HL-60 (cell line): ENCODE measurements around the gene SLC19A3.

Source experiments
- TF ChIP-seq, protein P1 (sequence below): IDR thresholded peaks from one replicate; pipeline ENCODE4 v1.5.1; 2011; ENCODE audit warnings: low read length, control low read depth, inconsistent platforms; ENCODE audit not compliant: insufficient read depth
- TF ChIP-seq, protein P2 (sequence below): IDR thresholded peaks from 2 replicates; pipeline ENCODE4 v1.6.1; 2012; ENCODE audit warnings: low read depth; ENCODE audit not compliant: insufficient replicate concordance

DNA sequence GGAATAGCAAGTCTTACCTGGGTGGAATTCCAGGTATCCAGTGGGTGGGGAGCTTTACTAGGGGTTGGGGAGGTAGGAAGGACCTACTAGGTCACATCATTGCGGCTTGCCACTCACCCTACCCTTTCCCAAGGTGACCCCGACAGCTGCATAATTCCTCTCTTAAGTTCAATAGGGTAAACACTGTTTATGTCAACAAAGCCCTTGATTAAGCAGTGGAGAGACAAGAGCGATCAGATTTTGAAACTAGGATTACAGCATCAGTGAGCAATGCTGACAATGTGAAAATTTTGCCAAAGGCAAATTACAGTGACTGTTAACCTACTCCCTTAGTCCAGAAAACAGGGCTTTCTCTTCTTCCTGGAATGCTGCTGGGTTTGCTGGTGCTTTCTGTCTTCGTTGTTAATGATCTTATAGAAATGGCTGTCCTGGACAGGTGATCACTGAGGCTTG is 14.5 kb downstream of the SLC19A3 start:
- TF ChIP-seq, protein P1, sequence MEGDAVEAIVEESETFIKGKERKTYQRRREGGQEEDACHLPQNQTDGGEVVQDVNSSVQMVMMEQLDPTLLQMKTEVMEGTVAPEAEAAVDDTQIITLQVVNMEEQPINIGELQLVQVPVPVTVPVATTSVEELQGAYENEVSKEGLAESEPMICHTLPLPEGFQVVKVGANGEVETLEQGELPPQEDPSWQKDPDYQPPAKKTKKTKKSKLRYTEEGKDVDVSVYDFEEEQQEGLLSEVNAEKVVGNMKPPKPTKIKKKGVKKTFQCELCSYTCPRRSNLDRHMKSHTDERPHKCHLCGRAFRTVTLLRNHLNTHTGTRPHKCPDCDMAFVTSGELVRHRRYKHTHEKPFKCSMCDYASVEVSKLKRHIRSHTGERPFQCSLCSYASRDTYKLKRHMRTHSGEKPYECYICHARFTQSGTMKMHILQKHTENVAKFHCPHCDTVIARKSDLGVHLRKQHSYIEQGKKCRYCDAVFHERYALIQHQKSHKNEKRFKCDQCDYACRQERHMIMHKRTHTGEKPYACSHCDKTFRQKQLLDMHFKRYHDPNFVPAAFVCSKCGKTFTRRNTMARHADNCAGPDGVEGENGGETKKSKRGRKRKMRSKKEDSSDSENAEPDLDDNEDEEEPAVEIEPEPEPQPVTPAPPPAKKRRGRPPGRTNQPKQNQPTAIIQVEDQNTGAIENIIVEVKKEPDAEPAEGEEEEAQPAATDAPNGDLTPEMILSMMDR: no peak
- TF ChIP-seq, protein P2, sequence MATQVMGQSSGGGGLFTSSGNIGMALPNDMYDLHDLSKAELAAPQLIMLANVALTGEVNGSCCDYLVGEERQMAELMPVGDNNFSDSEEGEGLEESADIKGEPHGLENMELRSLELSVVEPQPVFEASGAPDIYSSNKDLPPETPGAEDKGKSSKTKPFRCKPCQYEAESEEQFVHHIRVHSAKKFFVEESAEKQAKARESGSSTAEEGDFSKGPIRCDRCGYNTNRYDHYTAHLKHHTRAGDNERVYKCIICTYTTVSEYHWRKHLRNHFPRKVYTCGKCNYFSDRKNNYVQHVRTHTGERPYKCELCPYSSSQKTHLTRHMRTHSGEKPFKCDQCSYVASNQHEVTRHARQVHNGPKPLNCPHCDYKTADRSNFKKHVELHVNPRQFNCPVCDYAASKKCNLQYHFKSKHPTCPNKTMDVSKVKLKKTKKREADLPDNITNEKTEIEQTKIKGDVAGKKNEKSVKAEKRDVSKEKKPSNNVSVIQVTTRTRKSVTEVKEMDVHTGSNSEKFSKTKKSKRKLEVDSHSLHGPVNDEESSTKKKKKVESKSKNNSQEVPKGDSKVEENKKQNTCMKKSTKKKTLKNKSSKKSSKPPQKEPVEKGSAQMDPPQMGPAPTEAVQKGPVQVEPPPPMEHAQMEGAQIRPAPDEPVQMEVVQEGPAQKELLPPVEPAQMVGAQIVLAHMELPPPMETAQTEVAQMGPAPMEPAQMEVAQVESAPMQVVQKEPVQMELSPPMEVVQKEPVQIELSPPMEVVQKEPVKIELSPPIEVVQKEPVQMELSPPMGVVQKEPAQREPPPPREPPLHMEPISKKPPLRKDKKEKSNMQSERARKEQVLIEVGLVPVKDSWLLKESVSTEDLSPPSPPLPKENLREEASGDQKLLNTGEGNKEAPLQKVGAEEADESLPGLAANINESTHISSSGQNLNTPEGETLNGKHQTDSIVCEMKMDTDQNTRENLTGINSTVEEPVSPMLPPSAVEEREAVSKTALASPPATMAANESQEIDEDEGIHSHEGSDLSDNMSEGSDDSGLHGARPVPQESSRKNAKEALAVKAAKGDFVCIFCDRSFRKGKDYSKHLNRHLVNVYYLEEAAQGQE: no peak
